Endothelial cell of umbilical vein (primary cell): ENCODE data around the gene MTF1. TPM values are rescaled to one million over a fixed set of nuclear protein-coding genes. Genes with fewer than 3 reads are reported as not detected.
"Not testable (repeated sequence)": the region's sequence is repeated elsewhere in the genome, so short reads cannot be mapped to it uniquely, and the experiment has no call there.

Experiments
- BruUV-seq: library from RNA; stranded (reverse); fragments of 400-500 nt; replicated peaks from 2 replicates; lab custom pipeline; 2021; lab: Mats Ljungman, UMichigan
- CTCF ChIA-PET: fragments of 300-600, 350-600 bp; sonication (Branson Sonifier 250); formaldehyde crosslinking; loops from one replicate; lab custom pipeline; 2021; ENCODE audit warnings: antibody characterized with exemption, inconsistent platforms; lab: Charles Lee
- POLR2A ChIA-PET: fragments of 300-600, 350-600 bp; sonication (Branson Sonifier 250); formaldehyde crosslinking; loops from one replicate; lab custom pipeline; 2021; ENCODE audit warnings: antibody characterized with exemption, inconsistent platforms; lab: Charles Lee
- DNase-seq: peaks from one replicate; pipeline ENCODE4 v3.0.0-alpha.2; 2011; ENCODE audit warnings: low read depth, low spot score
- FAIRE-seq: peaks from 2 replicates; lab custom pipeline; 2011; peaks lifted over from hg19 to GRCh38; lab: Jason Lieb, UNC
- H2AFZ ChIP-seq: 2 replicates; pipeline ENCODE4 v1.6.0; 2012; ENCODE audit warnings: low read depth, low read length, control low read depth, inconsistent platforms
- H3K27ac ChIP-seq: 2 replicates; pipeline ENCODE4 v1.5.1; 2011; ENCODE audit warnings: low read depth, mild to moderate bottlenecking, control low read depth, low read length, moderate library complexity; ENCODE audit not compliant: insufficient read depth
- H3K27me3 ChIP-seq, 2 experiments: 2 replicates each; pipeline versions ENCODE4 v1.6.0 to v1.6.1; 2011; ENCODE audit warnings: low read length in 2 of 2, mixed read lengths in 1 of 2; ENCODE audit not compliant: control insufficient read depth in 2 of 2, insufficient read depth in 2 of 2
- H3K36me3 ChIP-seq, 2 experiments: 2 replicates in 1 of 2; 3 replicates in 1 of 2; pipeline ENCODE4 v1.5.1; 2011; ENCODE audit warnings: low read length in 2 of 2, mild to moderate bottlenecking in 1 of 2, moderate library complexity in 1 of 2; ENCODE audit not compliant: control insufficient read depth in 2 of 2, insufficient read depth in 2 of 2; ENCODE audit errors: extremely low read depth in 1 of 2
- H3K4me1 ChIP-seq: 3 replicates; pipeline ENCODE4 v1.5.1; 2011; ENCODE audit warnings: mild to moderate bottlenecking, low read length; ENCODE audit not compliant: control insufficient read depth, insufficient read depth; ENCODE audit errors: extremely low read depth
- H3K4me2 ChIP-seq: 2 replicates; pipeline ENCODE4 v1.6.1; 2011; ENCODE audit warnings: low read length, control low read depth, mixed read lengths; ENCODE audit not compliant: insufficient read depth
- H3K4me3 ChIP-seq, 3 experiments: fragments of 200-600 bp in 1 of 3; sonication (generic), shearing (Covaris generic) in 1 of 3; replicated peaks in 1 of 3; 2 replicates each; pipeline ENCODE4 v1.5.1; 2011 to 2016; ENCODE audit warnings: control low read depth in 3 of 3, low read length in 3 of 3, mild to moderate bottlenecking in 2 of 3, inconsistent platforms in 1 of 3, low read depth in 1 of 3, moderate library complexity in 1 of 3; ENCODE audit not compliant: insufficient read depth in 1 of 3
- H3K79me2 ChIP-seq: 2 replicates; pipeline ENCODE4 v1.6.0; 2012; ENCODE audit warnings: low read length, inconsistent platforms; ENCODE audit not compliant: control insufficient read depth, insufficient read depth
- H3K9ac ChIP-seq: replicated peaks from 2 replicates; pipeline ENCODE3; 2011; ENCODE audit warnings: low read length, control low read depth; ENCODE audit not compliant: insufficient read depth; ENCODE audit errors: extremely low read depth
- H3K9me1 ChIP-seq: replicated peaks from 3 replicates; pipeline ENCODE4 v1.6.0; 2011; ENCODE audit warnings: mild to moderate bottlenecking, low read length; ENCODE audit not compliant: control insufficient read depth, insufficient read depth; ENCODE audit errors: extremely low read depth
- H3K9me3 ChIP-seq: replicated peaks from 2 replicates; pipeline ENCODE4 v1.5.1; 2012; ENCODE audit warnings: low read length, inconsistent platforms; ENCODE audit not compliant: control insufficient read depth, insufficient read depth
- H4K20me1 ChIP-seq: replicated peaks from 2 replicates; pipeline ENCODE3; 2011; ENCODE audit warnings: mild to moderate bottlenecking, low read length; ENCODE audit not compliant: control insufficient read depth, insufficient read depth; ENCODE audit errors: extremely low read depth
- dilution Hi-C: fragments of 300-500 bp; cut with MboI; formaldehyde crosslinking; loops from one replicate; pipeline ENCODE4 v1.15.0; 2019; ENCODE audit warnings: low sequenced_read_pairs; ENCODE audit not compliant: extremely low pct_ligation_motif_present
- intact Hi-C: fragments of 100-400 bp; cut with micrococcal nuclease; formaldehyde crosslinking; loops from one replicate; pipeline ENCODE4 v1.10.0; 2022
- polyA plus RNA-seq, 4 experiments: library from polyadenylated mRNA; depleted of rRNA in 3 of 4; stranded (reverse) in 3 of 4; unstranded in 1 of 4; fragments of >200 nt; gene quantifications; 2 replicates each; pipeline versions ENCODE4 v1.2.1 to v1.2.3, GENCODE V29; 2011 to 2012; ENCODE audit warnings: missing spikeins in 1 of 4
- total RNA-seq: library from RNA; stranded (reverse); gene quantifications from 2 replicates; pipeline ENCODE4 v1.2.3, GENCODE V29; 2021

MTF1 gene
- total and polyA plus RNA-seq, 2 donors (not counting 3 experiments of a cell fraction or from before 2014, with no cell fraction given), result 4.9 to 18.5 TPM

GRCh38 chr1:37907416-37908125 lies 48.2 kb upstream of the MTF1 start:
- BruUV-seq, H3K79me2 ChIP-seq, POLR2A ChIA-PET, dilution Hi-C loops, H3K4me2 ChIP-seq, H4K20me1 ChIP-seq, H2AFZ ChIP-seq, H3K9ac ChIP-seq, DNase-seq, intact Hi-C loops, H3K9me3 ChIP-seq, CTCF ChIA-PET, H3K36me3 ChIP-seq, H3K27ac ChIP-seq, H3K4me1 ChIP-seq, H3K4me3 ChIP-seq, H3K9me1 ChIP-seq, H3K27me3 ChIP-seq, FAIRE-seq: not testable (repeated sequence)

GRCh38 chr1:37906591-37906990 lies 47.2 kb upstream of the MTF1 start:
- POLR2A ChIA-PET, H3K4me1 ChIP-seq, H2AFZ ChIP-seq, H3K9me1 ChIP-seq, BruUV-seq, H3K4me3 ChIP-seq, CTCF ChIA-PET, H3K79me2 ChIP-seq, H3K27ac ChIP-seq, FAIRE-seq, DNase-seq, H4K20me1 ChIP-seq, H3K27me3 ChIP-seq, H3K36me3 ChIP-seq, H3K4me2 ChIP-seq, intact Hi-C loops, H3K9ac ChIP-seq, H3K9me3 ChIP-seq, dilution Hi-C loops: not testable (repeated sequence)
